Astrocyte (in vitro differentiated cells and primary cell): ENCODE measurements around the gene SLC7A8.

Source experiments
- CTCF ChIP-seq: IDR thresholded peaks from 2 replicates; pipeline ENCODE4 v1.5.1; 2011; ENCODE audit warnings: low read depth, mild to moderate bottlenecking, inconsistent platforms, low read length, moderate library complexity; ENCODE audit not compliant: insufficient read depth
- EZH2 ChIP-seq: IDR thresholded peaks from 2 replicates; pipeline ENCODE4 v1.6.1; 2012; ENCODE audit warnings: mild to moderate bottlenecking, low read length, inconsistent platforms; ENCODE audit not compliant: insufficient read depth

DNA sequence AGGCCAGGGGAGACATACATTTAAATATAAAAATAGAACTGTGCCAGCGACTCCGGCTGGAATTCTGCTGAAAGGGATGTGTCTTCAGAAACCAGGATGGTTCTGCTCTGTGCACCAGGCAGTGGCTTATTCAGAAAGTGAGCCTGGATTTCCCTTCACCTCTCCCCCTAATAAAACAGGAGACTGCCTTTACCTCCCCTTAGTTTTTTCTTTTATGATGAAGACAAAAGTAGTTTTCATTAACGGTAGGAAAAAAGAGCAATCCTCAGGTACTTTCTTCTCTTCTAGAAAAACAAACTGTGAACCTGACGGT lies 346 bp downstream of the SLC7A8 start:
- TF ChIP-seq EZH2 = no peak
- TF ChIP-seq CTCF = no peak
